Psoas muscle (tissue), 8 donors: ENCODE data around the gene ARV1. TPM values are rescaled to one million over a fixed set of nuclear protein-coding genes. Genes with fewer than 3 reads are reported as not detected.
"Not testable (repeated sequence)": the region's sequence is repeated elsewhere in the genome, so short reads cannot be mapped to it uniquely, and the experiment has no call there.

Experiments
- ATAC-seq, 4 donors: fragments of 200-7000 bp; cut with Tn5 transposase; one replicate each; pipeline ENCODE4 v1.9.1; 2020; ENCODE audit warnings: moderate library complexity in 3 of 4, mild to moderate bottlenecking in 2 of 4
- DNase-seq, 2 donors: peaks; one replicate each; pipeline ENCODE4 v3.0.0-alpha.2; 2020
- H3K27ac ChIP-seq: fragments of 200-600 bp; one replicate; pipeline ENCODE4 v1.8.0; 2022
- H3K27me3 ChIP-seq, 3 donors: fragments of 200-600 bp in 1 of 3; one replicate each; pipeline versions ENCODE4 v1.6.1 to v1.8.0; 2013 to 2022; ENCODE audit warnings: low read length in 2 of 3, mild to moderate bottlenecking in 2 of 3, moderate library complexity in 1 of 3; ENCODE audit not compliant: insufficient read depth in 3 of 3
- H3K36me3 ChIP-seq, 2 donors: fragments of 200-600 bp in 1 of 2; one replicate each; pipeline versions ENCODE4 v1.6.1 to v1.8.0; 2013 to 2022; ENCODE audit warnings: low read depth in 1 of 2, mild to moderate bottlenecking in 1 of 2, moderate library complexity in 1 of 2; ENCODE audit not compliant: insufficient read depth in 1 of 2
- H3K4me1 ChIP-seq: fragments of 200-600 bp; one replicate; pipeline ENCODE4 v1.8.0; 2022
- H3K4me3 ChIP-seq: fragments of 200-600 bp; one replicate; pipeline ENCODE4 v1.8.0; 2022; ENCODE audit warnings: mild to moderate bottlenecking
- H3K9me3 ChIP-seq: fragments of 200-600 bp; one replicate; pipeline ENCODE4 v1.8.0; 2022
- WGBS, 3 donors: extraction: QIAGEN DNeasy Blood & Tissue Kit; methylation state at CpG; one replicate each; pipeline versions ENCODE4 v1.1.6 to v1.1.7; 2013; 5-methylcytosine and 5-hydroxymethylcytosine counted together
- intact Hi-C, 2 donors: fragments of 100-400 bp; cut with DNase I; formaldehyde crosslinking; loops; one replicate each; pipeline versions ENCODE4 v1.11.0 to v1.14.2; 2022
- polyA plus RNA-seq, 3 donors: library from polyadenylated mRNA; stranded (reverse); fragments of 200-250 nt; gene quantifications; one replicate each; pipeline ENCODE4 v1.2.3, GENCODE V29; 2013
- total RNA-seq, 4 donors: library from RNA; stranded (reverse); fragmentation: NEBNext Ultra II Directional in 2 of 4; extraction: Animal tissue kit (Norgen Biotek cat#: 25700) in 2 of 4; gene quantifications; one replicate each; pipeline versions ENCODE4 v1.2.1 to v1.2.4, GENCODE V29; 2021 to 2023
- TF ChIP-seq, protein P1 (sequence below): fragments of 200-600 bp; IDR thresholded peaks from one replicate; pipeline ENCODE4 v1.8.0; 2022; ENCODE audit warnings: antibody characterized with exemption
- donor health status: healthy with polysubstance abuse.
- donor health status: DM: no; HTN: no; CAD: no; lungs with moderate emphysema.
- donor health status: Bipolar disorder and iron deficiency.
- donor health status: healthy.
- donor health status: DM: yes; HTN: yes; CAD: no.
- donor health status: DM: no; HTN: no; CAD: no.
- donor health status: DM: no; HTN: no; CAD: no.
- donor health status: DM: yes; HTN: yes; CAD: no.

Gene ARV1
- total and polyA plus RNA-seq, 7 donors: 7.9 to 22.5 (median 13.9) TPM

DNA sequence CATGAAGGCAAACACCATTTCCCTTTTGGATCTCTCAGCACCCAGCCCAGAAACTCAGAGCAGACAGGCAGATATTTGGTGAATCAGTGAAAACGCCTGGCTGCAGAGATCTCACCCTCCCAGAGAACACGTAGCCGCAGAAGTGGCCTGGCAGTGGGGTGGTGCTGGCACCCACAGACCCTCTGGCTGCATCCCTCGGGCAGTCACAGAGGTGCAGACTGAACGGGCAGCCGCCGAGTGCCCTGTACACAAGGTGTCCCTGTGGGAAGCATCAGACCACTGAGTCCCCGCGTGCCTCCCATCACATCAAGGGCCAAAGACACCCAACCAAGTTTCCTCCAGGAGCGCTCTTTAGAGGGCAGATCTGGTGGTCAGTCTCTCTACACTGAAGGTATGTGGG lies 49.1 kb downstream of the ARV1 start:
- intact Hi-C loops: no loop called here
- no peak overlapping the region for H3K4me3 ChIP-seq

DNA sequence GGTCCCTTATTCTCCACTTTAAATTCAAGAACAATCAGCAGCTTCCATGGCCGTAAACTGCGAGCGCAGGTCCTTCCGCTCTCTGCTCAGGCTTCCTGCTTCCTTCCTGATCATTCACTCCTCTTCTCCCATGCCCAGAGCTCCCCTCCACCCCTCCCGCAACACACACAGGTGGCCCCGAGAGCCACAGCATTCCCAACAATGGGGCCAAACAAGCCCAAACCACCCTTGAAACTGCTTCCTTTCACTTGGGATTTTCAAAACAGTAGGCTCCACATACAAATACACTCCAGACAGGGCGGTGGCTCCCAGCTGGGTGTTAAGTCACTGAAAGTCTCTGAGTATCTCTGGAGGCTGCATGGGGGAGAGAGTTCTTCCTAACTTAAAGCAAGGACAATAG lies 49.8 kb downstream of the ARV1 start:
- DNase-seq (no peak), ATAC-seq (no peak)
- no peak overlapping the region for H3K4me3 ChIP-seq
- no peaks in the 10 kb centered on the region for H3K36me3 ChIP-seq
- peaks cover 0 to 2% (median 0%) of the 10 kb centered on the region in 3 donors for H3K27me3 ChIP-seq
- no peaks in the 10 kb centered on the region for H3K4me1 ChIP-seq
- H3K9me3 ChIP-seq: no peaks in the 10 kb centered on the region
- TF ChIP-seq, protein P1, sequence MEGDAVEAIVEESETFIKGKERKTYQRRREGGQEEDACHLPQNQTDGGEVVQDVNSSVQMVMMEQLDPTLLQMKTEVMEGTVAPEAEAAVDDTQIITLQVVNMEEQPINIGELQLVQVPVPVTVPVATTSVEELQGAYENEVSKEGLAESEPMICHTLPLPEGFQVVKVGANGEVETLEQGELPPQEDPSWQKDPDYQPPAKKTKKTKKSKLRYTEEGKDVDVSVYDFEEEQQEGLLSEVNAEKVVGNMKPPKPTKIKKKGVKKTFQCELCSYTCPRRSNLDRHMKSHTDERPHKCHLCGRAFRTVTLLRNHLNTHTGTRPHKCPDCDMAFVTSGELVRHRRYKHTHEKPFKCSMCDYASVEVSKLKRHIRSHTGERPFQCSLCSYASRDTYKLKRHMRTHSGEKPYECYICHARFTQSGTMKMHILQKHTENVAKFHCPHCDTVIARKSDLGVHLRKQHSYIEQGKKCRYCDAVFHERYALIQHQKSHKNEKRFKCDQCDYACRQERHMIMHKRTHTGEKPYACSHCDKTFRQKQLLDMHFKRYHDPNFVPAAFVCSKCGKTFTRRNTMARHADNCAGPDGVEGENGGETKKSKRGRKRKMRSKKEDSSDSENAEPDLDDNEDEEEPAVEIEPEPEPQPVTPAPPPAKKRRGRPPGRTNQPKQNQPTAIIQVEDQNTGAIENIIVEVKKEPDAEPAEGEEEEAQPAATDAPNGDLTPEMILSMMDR: no peak
- intact Hi-C loops: no loop called here
- no peak overlapping the region for H3K27ac ChIP-seq
- WGBS, 3 donors: 59 to 72% (median 62%) methylated on average over 7 of the region's 7 CpGs

More for the DNA sequence above, 49.1 kb downstream of the ARV1 start:
- Histone ChIP-seq H3K4me1 (no peaks in the 10 kb centered on the region), H3K27ac (no peak overlapping the region), H3K9me3 (no peaks in the 10 kb centered on the region), H3K27me3 (no peaks in the 10 kb centered on the region), H3K36me3 (no peaks in the 10 kb centered on the region)
- no peak for DNase-seq
- TF ChIP-seq, protein P1: no peak
- WGBS, 3 donors: 90 to 93% (median 92%) methylated on average over 10 of the region's 10 CpGs
- no peak for ATAC-seq

DNA sequence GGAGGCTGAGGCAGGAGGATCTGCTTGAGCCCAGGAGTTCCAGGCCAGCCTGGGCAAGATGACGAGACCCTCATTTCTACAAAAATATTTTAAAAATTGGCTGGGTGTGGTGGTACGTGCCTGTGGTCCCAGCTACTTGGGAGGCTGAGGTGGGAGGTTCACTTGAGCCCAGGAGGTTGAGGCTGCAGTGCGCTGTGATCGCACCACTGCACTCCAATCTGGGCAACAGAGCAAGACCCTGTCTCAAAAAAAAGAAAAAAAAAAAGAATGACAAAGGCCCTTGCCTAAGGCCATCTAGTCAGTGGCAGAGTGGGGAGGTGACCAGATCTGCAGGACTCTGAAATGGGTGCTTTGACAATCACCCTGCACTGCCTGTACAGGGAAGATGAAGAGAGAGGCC lies 50.4 kb downstream of the ARV1 start:
- H3K4me3 ChIP-seq, H3K36me3 ChIP-seq, DNase-seq, H3K4me1 ChIP-seq, H3K9me3 ChIP-seq, ATAC-seq, H3K27ac ChIP-seq, H3K27me3 ChIP-seq, intact Hi-C loops: not testable (repeated sequence)
- whole genome bisulfite sequencing, 3 donors: 94 to 98% (median 95%) methylated on average over 4 of the region's 4 CpGs

DNA sequence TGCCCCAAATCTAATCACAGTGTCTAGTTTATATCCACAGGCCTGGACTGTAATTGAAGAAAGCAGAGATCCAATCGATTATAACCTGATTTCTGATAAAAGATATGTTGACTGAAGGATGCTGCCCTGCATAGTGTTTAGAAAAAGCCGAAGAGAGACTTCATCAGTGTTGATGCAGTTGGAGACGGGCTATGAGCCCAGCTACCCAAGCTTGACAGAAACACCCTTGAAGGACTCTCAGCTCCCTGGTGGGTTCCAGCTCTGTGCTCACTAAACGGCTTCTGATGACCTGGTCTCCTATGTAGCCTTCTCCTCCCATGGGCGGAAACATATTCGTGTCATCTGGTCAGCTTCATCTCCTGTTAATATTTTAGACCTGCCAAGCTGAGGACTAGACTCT lies 50.9 kb downstream of the ARV1 start:
- WGBS, 3 donors: 87 to 93% (median 88%) methylated on average over 6 of the region's 6 CpGs
- H3K4me1 ChIP-seq: no peaks in the 10 kb centered on the region
- H3K36me3 ChIP-seq: no peaks in the 10 kb centered on the region
- no peak overlapping the region for H3K27ac ChIP-seq
- TF ChIP-seq, protein P1: no peak
- H3K9me3 ChIP-seq: no peaks in the 10 kb centered on the region
- DNase-seq: no peak
- intact Hi-C loops: no loop called here
- H3K4me3 ChIP-seq: no peak overlapping the region
- peaks cover 0 to 2% (median 0%) of the 10 kb centered on the region in 3 donors for H3K27me3 ChIP-seq
- ATAC-seq: no peak

DNA sequence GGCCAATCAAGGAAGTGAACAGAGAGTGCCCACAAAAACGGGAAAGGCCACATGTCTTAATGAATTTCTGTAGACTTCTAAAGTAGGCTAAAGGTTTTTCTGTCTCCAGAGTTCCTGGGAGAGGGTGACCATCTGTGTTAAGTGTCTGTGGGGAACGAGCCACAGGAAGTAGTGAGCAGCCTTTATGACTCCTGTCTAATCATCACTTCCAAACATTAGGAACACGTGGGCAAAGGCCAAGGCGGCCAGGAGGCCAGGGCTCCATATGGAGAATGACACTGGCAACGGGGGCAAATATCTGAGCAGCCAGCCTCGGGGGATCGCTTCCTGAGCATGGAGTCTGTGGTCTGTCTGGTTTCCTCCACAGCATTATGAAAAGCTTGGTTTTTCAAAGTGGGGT lies 54.1 kb downstream of the ARV1 start:
- H3K4me3 ChIP-seq: no peak overlapping the region
- 48 to 59% (median 50%) methylated on average over 7 of the region's 7 CpGs for WGBS, 3 donors
- H3K4me1 ChIP-seq: no peaks in the 10 kb centered on the region
- DNase-seq (no peak), ATAC-seq (no peak)
- no peak overlapping the region for H3K27ac ChIP-seq
- no peaks in the 10 kb centered on the region for H3K9me3 ChIP-seq
- H3K27me3 ChIP-seq: peaks cover 0 to 25% (median 8%) of the 10 kb centered on the region in 3 donors
- intact Hi-C loops: no loop called here
- H3K36me3 ChIP-seq: no peaks in the 10 kb centered on the region
- TF ChIP-seq, protein P1: no peak
